Endothelial cell (in vitro differentiated cells): ENCODE data around the gene PPA2. TPM values are rescaled to one million over a fixed set of nuclear protein-coding genes. Genes with fewer than 3 reads are reported as not detected.

Source experiments
- DNase-seq: peaks from one replicate; pipeline ENCODE4 v3.0.0; 2021; ENCODE audit warnings: low spot score
- H3K27ac Mint-ChIP-seq: one replicate; pipeline ENCODE4 v1.8.0; 2021; ENCODE audit warnings: mixed read lengths, inconsistent platforms; ENCODE audit not compliant: unreplicated experiment
- H3K27me3 Mint-ChIP-seq: one replicate; pipeline ENCODE4 v1.8.0; 2021; ENCODE audit warnings: mild to moderate bottlenecking, moderate library complexity, mixed read lengths, inconsistent platforms; ENCODE audit not compliant: unreplicated experiment
- H3K36me3 Mint-ChIP-seq: one replicate; pipeline ENCODE4 v1.8.0; 2021; ENCODE audit warnings: mild to moderate bottlenecking, low read depth, mixed read lengths, inconsistent platforms; ENCODE audit not compliant: unreplicated experiment
- H3K4me1 Mint-ChIP-seq: one replicate; pipeline ENCODE4 v1.8.0; 2021; ENCODE audit warnings: mild to moderate bottlenecking, mixed read lengths, inconsistent platforms; ENCODE audit not compliant: unreplicated experiment
- H3K4me3 Mint-ChIP-seq: one replicate; pipeline ENCODE4 v1.8.0; 2021; ENCODE audit warnings: mild to moderate bottlenecking, mixed read lengths, inconsistent platforms; ENCODE audit not compliant: unreplicated experiment
- H3K9me3 Mint-ChIP-seq: one replicate; pipeline ENCODE4 v1.8.0; 2021; ENCODE audit warnings: mixed read lengths, inconsistent platforms; ENCODE audit not compliant: unreplicated experiment
- long read RNA-seq: library from polyadenylated mRNA; unstranded; transcript quantifications from one replicate; pipeline ENCODE4 v2.0.0, GENCODE V29; 2020; ENCODE audit not compliant: unreplicated experiment
- total RNA-seq: library from RNA; stranded (reverse); fragmentation: NEBNext Ultra II Directional; extraction: Animal tissue kit (Norgen Biotek cat#: 25700); gene quantifications from one replicate; pipeline ENCODE4 v1.2.1, GENCODE V29; 2021; ENCODE audit not compliant: unreplicated experiment
- TF ChIP-seq, protein P1 (sequence below): fragments of 200-600 bp; sonication (generic); IDR thresholded peaks from one replicate; pipeline ENCODE4 v1.5.0; 2021; ENCODE audit warnings: antibody characterized with exemption; ENCODE audit not compliant: unreplicated experiment

The PPA2 gene
- 45.5 TPM for total RNA-seq
- long read RNA-seq, transcript PPA2-201 (12 exons, 1,684 nt), result major isoform, 17 of 25 reads
- long read RNA-seq, partial matches to known transcripts, result 2 of 25 reads
- long read RNA-seq, other reads (novel, unspliced or antisense), result 5 of 25 reads

- Mint-ChIP-seq H3K36me3 (no peaks in the 10 kb centered on the region), H3K9me3 (no peaks in the 10 kb centered on the region), H3K4me3 (peak within 1 kb of the TSS; percentile 98), H3K4me1 (peaks cover 15% of the 10 kb centered on the region), H3K27ac (peak within 1 kb of the TSS; percentile 92), H3K27me3 (peaks cover 3% of the 10 kb centered on the region)
- TF ChIP-seq, protein P1, sequence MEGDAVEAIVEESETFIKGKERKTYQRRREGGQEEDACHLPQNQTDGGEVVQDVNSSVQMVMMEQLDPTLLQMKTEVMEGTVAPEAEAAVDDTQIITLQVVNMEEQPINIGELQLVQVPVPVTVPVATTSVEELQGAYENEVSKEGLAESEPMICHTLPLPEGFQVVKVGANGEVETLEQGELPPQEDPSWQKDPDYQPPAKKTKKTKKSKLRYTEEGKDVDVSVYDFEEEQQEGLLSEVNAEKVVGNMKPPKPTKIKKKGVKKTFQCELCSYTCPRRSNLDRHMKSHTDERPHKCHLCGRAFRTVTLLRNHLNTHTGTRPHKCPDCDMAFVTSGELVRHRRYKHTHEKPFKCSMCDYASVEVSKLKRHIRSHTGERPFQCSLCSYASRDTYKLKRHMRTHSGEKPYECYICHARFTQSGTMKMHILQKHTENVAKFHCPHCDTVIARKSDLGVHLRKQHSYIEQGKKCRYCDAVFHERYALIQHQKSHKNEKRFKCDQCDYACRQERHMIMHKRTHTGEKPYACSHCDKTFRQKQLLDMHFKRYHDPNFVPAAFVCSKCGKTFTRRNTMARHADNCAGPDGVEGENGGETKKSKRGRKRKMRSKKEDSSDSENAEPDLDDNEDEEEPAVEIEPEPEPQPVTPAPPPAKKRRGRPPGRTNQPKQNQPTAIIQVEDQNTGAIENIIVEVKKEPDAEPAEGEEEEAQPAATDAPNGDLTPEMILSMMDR, result peak; percentile 80
- peak; percentile 73 for DNase-seq
Measured at GRCh38 chr4:105473324-105474098, at the start of gene PPA2. TSS of gene PPA2 (minus strand) at chr4:105474062. CDS start at chr4:105474050, 12 bp downstream.

- TF ChIP-seq, protein P1, result peak; percentile 67
- H3K9me3 Mint-ChIP-seq, result no peaks in the 10 kb centered on the region
- H3K27ac Mint-ChIP-seq, result no peak overlapping the region
- peak; percentile 60 for DNase-seq
- no peaks in the 10 kb centered on the region for H3K4me1 Mint-ChIP-seq
- H3K36me3 Mint-ChIP-seq, result no peaks in the 10 kb centered on the region
- H3K4me3 Mint-ChIP-seq, result no peak overlapping the region
- no peaks in the 10 kb centered on the region for H3K27me3 Mint-ChIP-seq
Measured at GRCh38 chr4:105520819-105521790, 47.2 kb upstream of the PPA2 start.

DNA sequence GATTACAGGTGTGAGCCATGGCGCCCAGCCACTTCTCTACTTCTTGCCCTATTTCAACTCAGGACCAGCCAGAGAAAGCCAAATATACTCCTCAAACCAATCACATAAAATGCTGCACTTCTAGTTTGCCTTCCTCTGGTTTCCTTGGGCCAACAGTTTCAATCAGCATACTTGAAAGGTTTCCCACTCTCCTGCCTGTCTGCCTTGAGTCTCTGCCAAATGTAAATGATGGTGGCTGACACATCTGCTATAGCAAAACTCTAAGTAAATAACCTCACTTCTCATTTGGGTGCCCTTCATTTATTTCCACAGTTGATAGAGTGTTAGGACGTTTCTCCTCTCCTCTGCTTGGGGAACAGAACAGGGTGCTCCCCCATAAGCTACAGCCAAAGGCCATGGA, 36.4 kb upstream of the PPA2 start:
- Mint-ChIP-seq H3K4me1 (no peaks in the 10 kb centered on the region), H3K4me3 (no peak overlapping the region), H3K27ac (no peak overlapping the region), H3K9me3 (no peaks in the 10 kb centered on the region), H3K27me3 (no peaks in the 10 kb centered on the region), H3K36me3 (no peaks in the 10 kb centered on the region)
- DNase-seq, result no peak
- TF ChIP-seq, protein P1, result no peak

- Mint-ChIP-seq H3K27me3 (no peaks in the 10 kb centered on the region), H3K9me3 (no peaks in the 10 kb centered on the region), H3K36me3 (no peaks in the 10 kb centered on the region), H3K4me3 (no peak overlapping the region), H3K27ac (no peak overlapping the region), H3K4me1 (no peaks in the 10 kb centered on the region)
- DNase-seq, result no peak
- TF ChIP-seq, protein P1, result no peak
Measured at GRCh38 chr4:105509714-105510113, 35.9 kb upstream of the PPA2 start.
